ENCODE data around the gene SLAMF1.

The SLAMF1 gene

GRCh38 chr1:160646711-160647328, at the start of gene SLAMF1:
TSS of gene SLAMF1 (minus strand) at chr1:160647044. CDS start at chr1:160646945, 99 bp downstream.
- no peak for DNase-seq

GRCh38 chr1:160692390-160692789, 45.5 kb upstream of the SLAMF1 start:
- DNase-seq = peak; percentile 39

GRCh38 chr1:160685266-160685665, 38.4 kb upstream of the SLAMF1 start:
- no peak for DNase-seq

- DNase-seq = no peak
Observed at GRCh38 chr1:160682983-160683865, 36.4 kb upstream of the SLAMF1 start.

- no peak for DNase-seq
Observed at GRCh38 chr1:160681891-160682140, 35.0 kb upstream of the SLAMF1 start.

GRCh38 chr1:160681066-160681890, 34.4 kb upstream of the SLAMF1 start:
- peak; percentile 58 for DNase-seq

GRCh38 chr1:160680399-160680798, 33.6 kb upstream of the SLAMF1 start:
- DNase-seq = no peak

- no peak for DNase-seq
Observed at GRCh38 chr1:160679893-160680292, 33.0 kb upstream of the SLAMF1 start.

- DNase-seq = no peak
Observed at GRCh38 chr1:160676869-160677597, 30.2 kb upstream of the SLAMF1 start.

- peak; percentile 89 for DNase-seq
Observed at GRCh38 chr1:160675641-160676410, 29.0 kb upstream of the SLAMF1 start.

- DNase-seq = peak; percentile 94
Observed at GRCh38 chr1:160674415-160674814, 27.6 kb upstream of the SLAMF1 start.

GRCh38 chr1:160672789-160673695, 26.2 kb upstream of the SLAMF1 start:
- peak; percentile 73 for DNase-seq

- DNase-seq = no peak
Observed at GRCh38 chr1:160671603-160672517, 25.0 kb upstream of the SLAMF1 start.

GRCh38 chr1:160670701-160671100, 23.9 kb upstream of the SLAMF1 start:
- no peak for DNase-seq

GRCh38 chr1:160669802-160670201, 23.0 kb upstream of the SLAMF1 start:
- DNase-seq = no peak

GRCh38 chr1:160669276-160669675, 22.4 kb upstream of the SLAMF1 start:
- no peak for DNase-seq

GRCh38 chr1:160667896-160668295, 21.1 kb upstream of the SLAMF1 start:
- no peak for DNase-seq

GRCh38 chr1:160666079-160666442, 19.2 kb upstream of the SLAMF1 start:
- no peak for DNase-seq

GRCh38 chr1:160665330-160666078, 18.7 kb upstream of the SLAMF1 start:
- DNase-seq = peak; percentile 22
